Vagina (tissue), 2 donors: ENCODE results near the gene SEMA4G.
A peak's percentile ranks its signal among the peaks of the same experiment; 100 is the strongest.

Experiments
- POLR2A ChIP-seq, 2 donors: fragments of 450-650 bp; IDR thresholded peaks; one replicate each; pipeline ENCODE4 v1.6.1; 2017; ENCODE audit warnings: antibody characterized with exemption in 2 of 2, mild to moderate bottlenecking in 2 of 2, moderate library complexity in 2 of 2
- TF ChIP-seq, protein P1 (sequence below), 3 experiments: fragments of 450-650 bp in 2 of 3; fragments of 200-600 bp in 1 of 3; sonication (generic) in 1 of 3; IDR thresholded peaks; one replicate each; pipeline ENCODE4 v1.5.1; 2017 to 2019; ENCODE audit warnings: antibody characterized with exemption in 3 of 3, mild to moderate bottlenecking in 2 of 3, moderate library complexity in 2 of 3

DNA sequence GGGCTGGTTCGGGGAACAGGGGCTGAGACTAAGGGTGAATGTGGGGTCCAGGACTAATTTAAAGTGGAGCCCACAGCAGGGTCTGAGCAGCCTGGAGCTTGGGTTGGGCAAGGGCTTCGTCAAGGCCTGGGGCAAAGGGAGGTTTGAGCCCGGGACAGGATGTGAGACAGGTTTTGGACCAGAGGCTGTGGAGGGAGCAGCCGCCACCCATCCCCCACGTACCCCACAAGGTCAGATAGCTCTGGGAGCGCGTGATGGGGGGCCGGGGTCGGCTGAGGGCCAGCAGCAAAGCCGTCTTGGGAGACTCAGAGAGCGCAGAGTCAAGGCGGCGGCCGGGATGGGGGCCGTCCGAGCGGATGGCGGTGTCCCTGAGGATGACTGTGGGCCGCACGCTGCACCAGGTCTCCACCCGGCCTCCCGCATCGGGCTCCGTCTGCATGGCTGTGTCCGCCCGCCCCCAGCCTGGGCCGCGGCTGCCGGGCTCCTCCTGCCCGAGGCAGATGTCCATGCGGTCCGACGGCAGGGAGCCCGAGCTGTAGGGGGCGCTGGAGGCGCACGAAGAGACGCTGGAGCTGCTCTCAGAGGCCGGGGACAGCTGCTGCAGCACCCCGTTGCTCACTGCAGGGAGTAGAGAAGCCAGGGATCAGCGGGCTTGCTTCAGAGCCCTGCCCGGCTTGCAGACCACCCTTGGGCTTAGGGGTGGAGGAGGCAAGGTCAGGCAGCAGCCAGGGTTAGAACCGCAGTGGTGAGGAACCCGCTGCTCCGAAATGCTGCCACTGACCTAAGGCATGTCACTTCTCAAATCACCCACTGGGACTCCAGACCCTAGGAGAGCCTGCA lies 49.5 kb downstream of the SEMA4G start:
- TF ChIP-seq, protein P1, sequence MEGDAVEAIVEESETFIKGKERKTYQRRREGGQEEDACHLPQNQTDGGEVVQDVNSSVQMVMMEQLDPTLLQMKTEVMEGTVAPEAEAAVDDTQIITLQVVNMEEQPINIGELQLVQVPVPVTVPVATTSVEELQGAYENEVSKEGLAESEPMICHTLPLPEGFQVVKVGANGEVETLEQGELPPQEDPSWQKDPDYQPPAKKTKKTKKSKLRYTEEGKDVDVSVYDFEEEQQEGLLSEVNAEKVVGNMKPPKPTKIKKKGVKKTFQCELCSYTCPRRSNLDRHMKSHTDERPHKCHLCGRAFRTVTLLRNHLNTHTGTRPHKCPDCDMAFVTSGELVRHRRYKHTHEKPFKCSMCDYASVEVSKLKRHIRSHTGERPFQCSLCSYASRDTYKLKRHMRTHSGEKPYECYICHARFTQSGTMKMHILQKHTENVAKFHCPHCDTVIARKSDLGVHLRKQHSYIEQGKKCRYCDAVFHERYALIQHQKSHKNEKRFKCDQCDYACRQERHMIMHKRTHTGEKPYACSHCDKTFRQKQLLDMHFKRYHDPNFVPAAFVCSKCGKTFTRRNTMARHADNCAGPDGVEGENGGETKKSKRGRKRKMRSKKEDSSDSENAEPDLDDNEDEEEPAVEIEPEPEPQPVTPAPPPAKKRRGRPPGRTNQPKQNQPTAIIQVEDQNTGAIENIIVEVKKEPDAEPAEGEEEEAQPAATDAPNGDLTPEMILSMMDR (IDR thresholded peaks at IDR 0.05), result peak in 2 of 3 experiments; percentile 30 to 36
- no peak for TF ChIP-seq POLR2A (IDR thresholded peaks at IDR 0.05)
